HG03439 (cell line): ENCODE results near the gene ADARB2.

Source experiments
- ATAC-seq: cut with Tn5 transposase; IDR thresholded peaks from one replicate; pipeline ENCODE4 v1.9.1; 2021; ENCODE audit warnings: mild to moderate bottlenecking, moderate library complexity; ENCODE audit not compliant: unreplicated experiment

ADARB2 gene

DNA sequence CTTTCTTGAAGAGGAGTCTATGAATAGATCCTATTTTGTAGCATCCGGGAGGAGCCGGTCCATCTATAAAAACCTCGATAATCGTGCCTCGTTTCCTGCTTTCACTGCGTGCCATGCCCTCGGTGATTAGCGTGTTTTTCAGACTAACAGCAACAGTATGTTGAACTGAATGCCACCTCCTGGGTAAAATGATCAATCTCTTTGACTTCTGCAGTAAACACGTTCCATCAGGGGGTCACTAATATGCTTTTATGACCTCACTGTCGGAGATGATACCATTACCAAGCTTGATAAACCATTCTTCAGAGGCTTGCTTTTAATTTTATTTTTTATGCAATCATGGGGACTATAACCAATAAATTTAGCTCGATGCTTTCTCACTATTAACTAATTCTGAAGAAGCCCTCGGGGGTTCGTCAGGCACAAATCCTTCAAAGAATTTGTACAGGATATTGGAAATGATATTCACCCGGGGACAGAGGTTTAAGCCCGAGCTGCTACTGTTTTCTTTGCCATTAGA, 228.3 kb downstream of the ADARB2 start:
- ATAC-seq = no peak

DNA sequence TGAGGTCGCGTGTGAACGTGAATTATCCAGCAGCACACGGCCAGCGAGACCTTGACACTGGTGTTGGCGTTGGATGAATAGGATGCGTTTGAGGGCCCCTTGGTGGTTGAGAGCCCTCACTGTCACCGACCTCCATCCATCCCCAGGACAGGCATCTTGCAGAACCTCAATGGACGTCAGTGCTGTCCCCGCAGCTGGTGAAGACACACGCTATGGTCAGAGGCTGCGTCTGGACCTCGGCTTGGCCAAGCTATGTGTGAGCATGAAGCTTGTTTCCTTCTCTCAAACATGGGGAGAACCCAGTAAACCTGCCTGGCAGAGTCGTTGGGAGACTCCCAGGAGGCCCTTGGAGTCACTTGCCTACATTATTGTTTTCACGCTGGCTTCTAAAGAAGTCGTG, 229.2 kb downstream of the ADARB2 start:
- ATAC-seq = no peak

DNA sequence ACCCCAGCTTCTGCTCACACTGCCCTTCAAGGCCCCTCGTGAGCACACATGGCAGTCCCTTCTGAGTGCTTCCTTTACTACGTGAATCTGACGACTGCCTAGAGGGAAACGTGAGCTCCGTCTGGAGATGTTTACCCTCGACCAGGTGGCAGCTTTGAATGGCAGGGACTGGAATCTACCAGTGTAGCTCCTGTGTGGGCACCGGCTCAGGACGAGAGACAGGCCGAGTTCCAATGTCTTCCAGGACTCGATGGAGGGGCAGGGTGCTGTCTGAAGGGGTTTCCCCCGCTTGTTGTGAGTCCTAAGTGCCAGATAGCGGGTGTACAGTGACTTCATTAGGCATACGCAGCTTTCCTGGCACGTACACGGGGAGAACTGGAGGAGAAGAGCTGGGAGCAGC, 229.9 kb downstream of the ADARB2 start:
- ATAC-seq = no peak

DNA sequence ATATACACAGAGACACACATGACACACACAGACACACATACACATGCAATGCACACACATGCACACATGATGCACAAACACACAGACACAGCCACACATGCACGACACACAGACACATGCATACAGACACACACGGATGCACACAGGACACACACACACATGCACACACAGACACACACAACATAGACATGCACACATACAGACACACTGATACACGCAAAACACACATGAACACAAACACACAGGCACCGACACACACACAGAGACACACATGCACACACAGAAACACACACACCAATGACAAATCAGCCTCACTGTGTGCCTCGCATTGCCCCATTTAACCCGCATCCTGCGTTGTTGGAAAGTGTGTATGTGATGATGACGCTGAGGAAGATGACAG, 232.4 kb downstream of the ADARB2 start:
- ATAC-seq = no peak

DNA sequence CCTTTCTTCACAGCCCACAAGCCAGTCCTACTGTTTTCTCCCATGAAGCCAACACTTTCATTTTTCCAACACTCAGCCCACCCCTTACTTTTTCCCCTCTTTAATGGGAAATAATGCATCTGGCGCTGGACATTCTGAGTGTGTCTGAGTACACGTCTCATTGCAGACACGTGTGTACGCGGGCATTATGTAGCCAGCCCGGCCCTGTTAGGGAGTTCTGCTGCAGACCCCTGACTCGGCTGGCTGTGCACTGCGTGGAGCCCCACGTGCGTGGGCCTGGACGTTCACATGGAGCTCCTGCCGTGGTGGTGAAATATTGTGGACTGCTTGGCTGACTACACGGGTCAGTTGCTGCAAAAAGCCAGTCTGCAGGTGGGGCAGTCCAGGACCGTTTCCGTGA, 233.0 kb downstream of the ADARB2 start:
- ATAC-seq = no peak

DNA sequence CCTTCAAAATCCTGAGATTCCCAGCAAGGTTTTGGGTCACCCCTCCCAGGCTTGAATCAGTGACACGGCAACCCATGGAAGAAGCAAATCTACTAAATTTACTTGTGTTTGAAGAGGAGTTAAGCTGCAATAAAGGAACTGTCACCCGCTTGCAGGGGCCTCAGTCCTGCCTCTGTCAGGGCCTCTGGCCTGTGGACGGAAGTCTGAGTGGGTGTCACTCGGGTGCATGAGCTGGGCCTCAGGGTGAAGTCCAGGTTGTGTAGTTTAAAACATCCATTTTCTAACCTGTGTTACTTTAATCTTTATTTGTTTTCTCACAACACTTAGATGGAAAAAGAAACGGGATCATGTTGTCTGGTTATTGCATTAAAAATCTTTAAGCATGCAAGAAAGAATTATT, 234.9 kb downstream of the ADARB2 start:
- ATAC-seq = no peak

DNA sequence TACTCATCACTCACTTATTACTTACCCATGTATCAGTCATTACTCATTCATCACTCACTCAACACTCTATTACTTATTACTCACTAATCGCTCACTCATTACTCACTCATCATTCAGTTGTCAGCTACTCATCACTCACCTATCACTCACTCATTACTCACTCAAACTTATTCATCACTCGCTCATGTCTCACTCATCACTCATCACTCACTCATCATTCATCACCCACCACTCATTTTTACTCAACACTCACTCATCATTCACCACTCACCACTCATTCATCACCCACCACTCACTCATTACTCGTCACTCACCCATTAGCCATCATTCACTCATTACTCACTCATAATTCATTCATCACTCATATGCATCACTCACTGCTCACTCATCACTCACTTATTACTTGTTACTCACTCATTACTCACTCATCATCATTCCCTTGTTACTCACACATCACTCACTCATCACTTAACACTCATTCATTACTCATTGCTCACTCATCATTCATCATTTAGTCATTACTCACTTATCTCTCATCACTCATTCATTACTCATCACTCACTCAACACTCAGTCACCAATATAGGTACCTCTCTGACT, 237.9 kb downstream of the ADARB2 start:
- no peak for ATAC-seq

DNA sequence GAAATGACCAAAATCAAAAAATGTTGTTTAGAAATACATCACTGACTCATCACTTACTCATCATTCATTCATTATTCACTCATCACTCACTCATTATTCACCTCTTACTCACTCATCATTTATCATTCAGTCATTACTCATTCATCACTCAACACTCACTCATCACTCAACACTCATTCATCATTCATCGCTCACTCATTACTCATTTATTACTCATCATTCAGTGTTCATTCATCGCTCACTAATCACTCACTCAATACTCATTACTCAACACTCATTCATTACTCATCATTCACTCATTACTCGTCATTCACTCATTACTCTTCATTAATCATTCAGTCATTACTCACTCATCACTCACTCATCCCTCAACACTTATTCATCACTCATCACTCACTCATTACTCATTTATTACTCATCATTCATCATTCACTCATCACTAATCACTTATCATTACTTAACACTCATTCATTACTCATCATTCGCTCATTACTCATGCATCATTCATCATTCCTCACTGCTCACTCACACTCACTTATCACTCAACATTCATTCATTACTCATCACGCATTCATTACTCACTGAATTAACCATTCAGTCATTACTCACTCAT, 238.5 kb downstream of the ADARB2 start:
- no peak for ATAC-seq

DNA sequence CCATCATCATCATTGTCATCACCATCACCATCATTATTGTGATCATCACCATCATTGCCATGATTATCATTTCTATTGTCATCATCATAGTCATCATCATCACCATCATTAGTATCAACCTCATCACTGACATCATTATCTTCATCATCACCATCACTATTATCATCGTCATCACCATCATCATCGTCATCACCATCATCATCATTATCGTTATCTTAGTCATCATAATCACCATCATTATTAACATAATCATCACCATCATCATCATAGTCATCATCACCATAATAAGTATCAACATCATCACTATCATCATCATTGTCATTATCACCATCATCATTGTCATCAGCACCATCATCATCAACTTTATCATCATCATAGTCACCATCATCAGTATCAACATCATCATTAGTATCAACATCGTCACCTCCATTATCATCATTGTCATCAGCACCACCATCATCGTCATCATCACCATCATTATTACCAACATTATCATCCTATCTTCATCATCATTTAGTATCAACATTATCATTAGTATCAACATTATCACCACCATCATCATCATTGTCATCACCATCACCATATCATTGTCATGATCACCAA, 241.3 kb downstream of the ADARB2 start:
- ATAC-seq = no peak

DNA sequence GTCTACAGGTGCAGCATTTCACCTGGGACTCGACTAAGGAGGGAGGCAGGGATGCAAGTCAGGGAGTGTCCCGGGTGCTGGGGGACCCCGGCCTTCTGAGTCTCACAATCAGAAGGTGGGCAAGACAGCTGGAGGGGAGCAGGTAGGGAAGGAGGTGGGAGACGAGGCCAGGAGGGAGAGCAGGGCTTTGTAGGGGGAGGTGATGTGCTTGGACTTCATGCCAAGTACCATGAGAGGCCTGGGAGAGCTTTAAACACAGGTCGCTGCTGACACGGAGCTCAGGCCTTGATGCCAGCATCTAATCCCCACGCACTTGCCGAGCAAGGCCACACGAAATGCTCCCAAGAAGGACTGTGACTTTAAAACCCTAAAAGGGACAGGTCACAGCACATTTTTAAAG, 244.7 kb downstream of the ADARB2 start:
- no peak for ATAC-seq

DNA sequence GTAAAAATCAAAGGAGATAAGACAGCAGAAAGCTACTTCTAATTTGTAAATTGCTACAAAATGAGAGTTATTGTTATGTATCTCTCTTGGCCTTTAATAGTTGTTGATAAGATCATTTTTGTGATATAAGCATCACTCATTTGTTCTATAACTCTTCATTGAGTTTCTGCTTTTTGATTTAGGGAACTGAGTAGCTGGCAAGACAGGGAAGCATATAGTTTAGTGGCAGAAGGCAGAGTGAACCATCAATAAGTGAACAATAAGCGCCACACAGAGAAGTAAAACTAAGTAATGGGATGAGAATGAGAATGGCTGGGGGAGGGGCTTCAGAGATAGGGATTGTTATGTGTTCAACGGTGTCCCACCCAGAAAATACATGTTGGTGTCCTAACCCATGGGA, 245.4 kb downstream of the ADARB2 start:
- no peak for ATAC-seq

DNA sequence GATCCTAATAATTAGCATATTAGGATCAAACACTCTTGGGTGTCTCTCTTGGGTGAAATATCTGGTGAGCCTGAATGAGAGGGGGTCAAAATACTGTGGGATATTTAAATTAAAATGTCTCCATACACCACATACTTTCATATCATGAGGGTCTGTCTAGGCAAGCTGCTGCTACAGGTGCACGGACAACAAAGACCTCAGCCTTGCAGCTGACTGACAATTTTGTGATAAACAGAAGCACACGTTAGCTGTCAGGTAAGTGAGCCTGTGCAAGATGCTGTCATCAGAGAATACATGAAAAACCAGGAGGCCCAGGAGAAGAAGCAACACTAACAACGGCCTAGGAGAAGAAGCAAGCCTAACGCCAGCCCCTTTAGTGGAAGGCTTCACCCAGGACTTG, 247.5 kb downstream of the ADARB2 start:
- ATAC-seq = no peak

DNA sequence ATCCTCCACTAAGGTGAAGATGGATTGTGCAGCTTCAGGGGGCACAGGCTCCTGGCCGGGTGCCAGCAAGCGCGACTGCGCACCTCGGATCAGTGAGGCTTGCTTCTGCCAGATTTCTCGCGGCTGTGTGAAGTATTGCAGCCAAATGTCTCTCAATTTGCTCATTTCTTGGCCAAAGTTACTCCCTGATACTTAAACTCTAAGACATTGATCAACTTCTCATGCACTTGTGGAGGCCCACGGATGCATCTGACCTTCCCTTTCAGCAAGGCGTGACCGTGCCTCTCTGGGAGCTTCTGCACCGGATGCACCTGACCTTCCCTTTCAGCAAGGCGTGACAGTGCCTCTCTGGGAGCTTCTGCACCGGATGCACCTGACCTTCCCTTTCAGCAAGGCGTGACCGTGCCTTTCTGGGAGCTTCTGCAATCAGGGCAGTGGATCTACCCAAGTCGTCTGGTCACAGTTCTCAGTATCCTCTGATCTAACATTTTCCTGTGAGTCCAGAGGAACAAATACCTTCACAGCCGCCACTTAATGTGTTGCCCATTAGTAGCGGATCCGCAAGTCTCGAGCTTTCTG, 248.3 kb downstream of the ADARB2 start:
- peak; percentile 94 for ATAC-seq

DNA sequence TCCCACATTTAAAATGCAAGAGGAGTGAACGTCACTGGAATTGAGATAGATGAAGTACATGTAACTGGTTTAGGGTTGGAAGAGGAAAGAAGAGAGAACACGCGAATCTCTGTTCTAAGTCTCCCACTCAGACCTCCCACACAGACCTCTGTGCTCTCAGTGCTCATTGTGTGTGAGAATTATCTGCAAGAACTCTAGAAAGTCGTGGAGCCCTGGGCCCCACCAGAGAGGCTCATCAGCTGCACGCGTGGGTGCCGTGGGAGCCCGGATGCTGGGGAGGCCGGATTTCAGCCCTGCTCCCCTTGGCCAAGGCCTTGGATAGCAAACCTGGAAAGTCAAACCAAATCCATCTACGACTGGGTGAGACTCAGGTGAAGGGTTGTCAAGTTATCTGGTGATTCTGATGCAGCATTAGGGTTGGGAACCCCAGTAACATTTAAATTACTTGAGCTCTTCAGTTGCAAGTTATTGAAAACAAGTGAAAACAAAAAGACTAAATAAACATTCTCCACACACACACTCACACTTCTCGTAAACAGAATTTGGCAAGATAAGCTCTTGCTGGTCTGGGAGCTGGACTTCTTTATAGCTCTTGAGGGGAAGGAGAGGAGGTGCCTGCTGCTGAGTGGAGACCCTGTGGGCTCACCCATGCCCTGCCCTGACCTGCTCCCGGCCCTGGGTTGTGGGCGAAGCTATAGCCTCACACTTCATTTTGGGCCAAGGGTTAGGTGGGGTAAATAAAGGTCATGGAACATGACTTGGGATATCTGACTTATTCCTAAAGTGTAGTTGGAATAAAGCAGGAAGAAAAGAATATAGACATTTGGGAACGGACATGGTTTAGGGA, 250.3 kb downstream of the ADARB2 start:
- no peak for ATAC-seq

DNA sequence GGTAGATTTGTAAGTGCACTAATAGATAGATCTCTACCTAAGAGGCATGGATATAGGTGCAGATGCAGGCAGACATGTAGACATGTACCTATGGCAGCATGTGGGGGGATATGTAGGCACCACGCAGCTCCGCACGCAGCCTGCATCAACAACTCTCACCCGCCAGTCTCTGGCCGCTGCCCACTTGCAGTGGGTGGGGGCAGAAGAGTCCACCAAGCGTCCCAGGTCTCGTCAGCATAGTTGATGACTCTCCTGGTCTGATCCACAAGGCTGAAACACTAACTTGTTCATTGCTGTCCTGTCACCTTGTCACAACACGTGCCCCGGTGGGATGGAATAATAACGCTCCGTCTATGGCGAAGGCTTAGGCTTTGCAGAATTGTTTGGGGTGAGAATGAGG, 252.0 kb downstream of the ADARB2 start:
- ATAC-seq = no peak

DNA sequence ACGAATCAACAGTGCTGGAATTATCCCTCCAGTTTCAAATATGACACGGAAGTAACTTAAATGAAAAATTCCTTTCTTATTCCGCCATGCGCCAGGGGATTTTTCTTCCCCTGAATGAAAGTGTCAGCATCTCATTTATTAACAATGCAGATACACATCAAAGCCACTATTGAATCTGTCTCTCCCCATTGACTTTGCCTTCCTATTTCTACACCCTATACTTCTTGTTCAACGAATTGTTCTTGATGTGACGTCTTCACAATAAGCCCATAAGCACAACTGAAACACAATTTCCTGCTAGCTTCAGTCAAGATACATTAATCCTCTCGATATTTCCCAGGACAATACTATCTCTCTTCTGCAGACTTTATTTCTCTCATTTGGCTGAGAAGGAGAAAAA, 253.5 kb downstream of the ADARB2 start:
- no peak for ATAC-seq

DNA sequence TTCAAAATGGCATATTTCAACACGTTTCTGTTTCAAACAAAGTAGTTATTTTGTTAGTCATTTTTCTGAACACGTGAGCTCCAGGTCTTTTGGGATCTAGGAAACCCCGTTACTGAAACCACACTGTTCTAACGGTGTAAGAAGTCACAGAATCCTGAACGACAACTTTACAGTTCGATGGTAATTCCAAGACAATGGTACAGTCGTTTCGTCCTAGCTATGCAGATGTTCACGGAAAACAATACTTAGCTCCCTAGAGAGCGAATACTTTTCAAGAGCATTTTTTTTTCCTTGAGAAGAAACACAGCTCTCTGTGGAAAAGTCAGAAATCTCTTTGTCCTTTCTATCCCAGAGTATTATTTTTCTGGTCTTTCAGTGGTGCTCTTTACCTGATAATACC, 254.1 kb downstream of the ADARB2 start:
- no peak for ATAC-seq

DNA sequence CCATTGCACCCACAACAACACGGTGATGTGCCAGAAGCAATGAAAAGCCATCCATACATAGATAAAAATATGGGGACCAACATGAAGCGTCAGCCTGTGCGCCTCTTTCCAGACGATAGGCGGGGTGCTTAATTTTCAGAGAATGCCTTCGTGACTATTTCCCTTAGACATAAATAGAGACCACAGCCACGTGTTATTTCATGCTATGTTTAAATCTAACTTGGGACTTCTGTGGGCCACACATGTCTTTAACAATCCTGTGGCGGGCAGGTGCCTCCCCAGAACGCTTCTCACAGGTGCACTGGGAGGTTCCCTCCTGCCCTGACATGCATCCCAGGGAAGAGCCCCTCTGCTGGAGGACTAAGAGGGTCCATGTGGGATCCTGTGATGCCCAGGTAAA, 259.7 kb downstream of the ADARB2 start:
- ATAC-seq = no peak

DNA sequence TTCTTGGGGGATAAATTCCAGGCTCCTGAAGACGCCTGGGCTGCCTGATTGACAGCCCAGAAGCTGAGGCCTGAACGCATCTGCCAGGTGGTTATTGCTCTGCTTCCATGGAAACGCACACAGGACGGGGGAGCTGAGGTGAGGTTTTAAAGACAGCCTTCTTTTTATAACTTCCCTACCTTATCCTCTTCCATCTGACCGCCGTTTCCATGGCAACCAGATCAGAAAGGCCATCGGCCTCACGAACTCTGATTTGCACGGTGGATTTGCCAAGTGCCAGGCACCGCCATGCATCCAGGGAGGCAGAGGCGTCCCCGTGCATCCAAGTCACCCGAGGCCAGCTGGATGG, 260.9 kb downstream of the ADARB2 start:
- ATAC-seq = no peak

DNA sequence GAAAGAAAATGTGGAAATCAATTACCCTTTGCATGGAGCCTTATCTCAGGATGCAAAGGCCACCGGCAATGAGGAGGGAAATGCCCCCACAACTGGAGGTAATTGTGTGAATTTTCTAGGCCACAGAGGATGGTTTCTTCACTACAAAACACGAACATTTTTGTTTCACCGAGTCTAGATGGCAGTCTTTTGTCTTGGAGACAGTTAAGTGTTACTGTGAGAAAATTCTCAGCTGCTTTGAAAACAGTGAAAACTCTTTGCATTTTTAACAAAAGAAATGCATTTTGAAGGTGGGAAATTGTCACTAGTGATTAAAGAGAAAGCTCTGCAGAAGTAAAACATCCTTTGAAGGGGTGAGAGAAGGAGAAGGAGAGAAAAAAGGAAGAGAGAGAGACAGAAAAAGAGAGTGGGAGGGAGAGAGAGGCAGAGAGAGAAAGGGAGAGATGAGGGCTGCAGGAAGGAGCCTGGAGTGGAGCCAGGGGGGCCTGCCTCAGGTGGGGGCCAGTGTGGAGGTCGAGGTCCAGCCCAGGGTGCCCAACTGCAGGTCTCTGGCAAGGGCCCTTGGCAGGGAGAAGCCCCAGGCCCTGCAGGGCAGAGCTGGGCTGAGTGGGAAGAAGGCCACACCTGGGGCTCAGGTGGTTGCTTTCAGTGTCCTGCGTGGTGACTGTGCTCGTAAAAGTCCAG, 261.4 kb downstream of the ADARB2 start:
- ATAC-seq = no peak

DNA sequence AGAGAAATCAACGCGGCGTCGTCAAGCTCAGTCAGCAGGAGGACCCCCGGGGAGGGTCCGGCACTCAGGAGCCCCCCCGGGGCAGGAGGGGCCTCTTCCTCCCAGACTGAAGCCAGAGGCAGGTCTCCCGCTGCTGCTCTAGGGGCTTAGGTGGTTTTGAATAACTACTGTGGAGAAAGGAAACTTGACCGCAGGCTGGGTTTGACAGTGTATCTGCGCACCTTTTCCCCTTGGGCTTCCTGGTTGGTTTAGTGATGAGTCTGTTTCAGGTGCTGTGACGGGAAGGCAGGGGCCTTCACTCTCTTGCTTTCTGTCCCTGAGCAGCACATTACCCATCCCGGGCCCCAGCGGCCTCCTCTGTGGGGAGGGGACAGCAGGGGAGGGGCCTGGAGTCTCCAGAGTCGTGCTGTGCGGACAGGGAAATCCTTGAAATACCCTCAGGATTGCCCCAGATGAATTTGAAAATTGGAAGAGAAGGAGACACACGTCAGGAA, 262.2 kb downstream of the ADARB2 start:
- no peak for ATAC-seq
